GM21576 (cell line): ENCODE data around the gene CYBA.

ENCODE experiments used
- ATAC-seq: cut with Tn5 transposase; IDR thresholded peaks from one replicate; pipeline ENCODE4 v1.9.1; 2021; ENCODE audit warnings: mild to moderate bottlenecking, moderate library complexity; ENCODE audit not compliant: unreplicated experiment

CYBA gene

GRCh38 chr16:88647178-88648070, 3.4 kb downstream of the CYBA start:
- ATAC-seq: no peak

GRCh38 chr16:88646345-88647034, 4.4 kb downstream of the CYBA start:
- ATAC-seq: no peak

- ATAC-seq: no peak
These were observed 4.9 kb downstream of the CYBA start for GRCh38 chr16:88645941-88646340.

DNA sequence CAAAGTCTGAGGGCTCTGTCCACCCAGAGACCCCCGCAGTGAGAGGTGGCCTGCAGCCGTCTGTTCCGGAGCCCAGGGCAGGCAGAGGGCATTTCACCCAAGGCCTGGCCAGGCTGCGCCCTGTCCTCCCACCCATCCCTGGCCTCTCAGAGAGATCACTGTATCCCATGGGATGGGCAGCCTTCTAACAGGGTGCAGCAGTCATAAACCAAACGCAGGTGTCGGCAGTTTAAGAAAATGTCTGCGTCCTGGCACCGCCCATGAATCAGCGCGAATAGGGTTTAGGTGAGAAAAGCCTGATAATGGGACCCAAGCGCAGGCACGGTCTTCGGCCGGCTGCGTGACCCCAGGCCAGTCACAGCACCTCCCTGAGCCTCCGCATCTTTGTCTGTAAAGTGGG, 5.4 kb downstream of the CYBA start:
- no peak for ATAC-seq

DNA sequence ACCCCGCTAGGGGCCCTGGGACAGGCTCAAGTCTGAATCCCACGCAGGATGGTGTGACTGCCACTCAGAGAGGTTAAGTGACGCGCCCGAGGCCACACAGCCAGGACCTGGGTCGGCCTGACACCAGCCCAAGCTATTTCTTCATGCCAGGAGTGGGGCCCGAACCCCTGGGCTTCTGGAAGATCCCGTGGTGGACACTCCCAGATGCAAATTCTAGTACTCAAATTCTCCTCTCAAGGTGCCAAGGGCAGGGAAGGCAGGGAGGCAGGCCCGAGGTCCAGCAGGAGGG, 7.3 kb downstream of the CYBA start:
- ATAC-seq: no peak

- no peak for ATAC-seq
These were observed 7.8 kb downstream of the CYBA start for GRCh38 chr16:88642881-88643643.

GRCh38 chr16:88640498-88641247, 10.2 kb downstream of the CYBA start:
- no peak for ATAC-seq

- ATAC-seq: no peak
These were observed 10.8 kb downstream of the CYBA start for GRCh38 chr16:88640039-88640495.

GRCh38 chr16:88639231-88640038, 11.4 kb downstream of the CYBA start:
- no peak for ATAC-seq

DNA sequence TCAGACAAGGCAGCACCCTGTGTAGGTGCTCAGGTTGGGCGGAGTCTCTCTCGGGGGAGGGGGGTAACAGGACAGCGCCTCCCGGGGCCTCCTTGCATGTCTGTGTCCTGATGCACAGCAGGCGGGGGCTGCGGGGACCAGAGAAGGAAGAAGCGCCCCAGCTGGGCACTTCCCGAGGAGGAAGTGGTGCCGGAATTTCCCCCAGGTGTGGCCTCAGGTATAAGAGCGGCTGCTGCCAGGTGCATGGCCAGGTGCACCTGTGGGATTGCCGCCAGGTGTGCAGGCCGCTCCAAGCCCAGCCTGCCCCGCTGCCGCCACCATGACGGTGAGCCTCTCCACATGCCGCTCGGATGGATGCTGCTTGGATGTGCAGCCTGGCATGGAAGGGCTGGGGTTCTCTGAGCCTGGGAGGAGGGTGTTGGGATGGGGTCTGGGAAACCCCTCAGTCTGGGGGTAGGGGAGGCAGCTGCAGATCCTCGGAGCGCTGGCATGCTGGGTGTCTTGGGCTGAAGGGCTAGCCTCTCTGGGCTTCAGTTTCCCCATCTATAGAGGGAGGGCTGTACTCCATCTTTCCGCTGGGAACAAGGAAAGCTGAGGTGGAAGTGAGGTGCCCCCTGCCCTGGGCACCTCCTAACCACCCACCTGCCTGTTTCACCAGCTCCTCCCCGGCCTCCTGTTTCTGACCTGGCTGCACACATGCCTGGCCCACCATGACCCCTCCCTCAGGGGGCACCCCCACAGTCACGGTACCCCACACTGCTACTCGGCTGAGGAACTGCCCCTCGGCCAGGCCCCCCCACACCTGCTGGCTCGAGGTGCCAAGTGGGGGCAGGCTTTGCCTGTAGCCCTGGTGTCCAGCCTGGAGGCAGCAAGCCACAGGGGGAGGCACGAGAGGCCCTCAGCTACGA, 12.3 kb downstream of the CYBA start, which contains the start of gene IL17C:
IL17C (plus strand) TSS at position 250 of the 908 bp plus-strand sequence; CDS start at position 320, 70 bp downstream.
- ATAC-seq: no peak

DNA sequence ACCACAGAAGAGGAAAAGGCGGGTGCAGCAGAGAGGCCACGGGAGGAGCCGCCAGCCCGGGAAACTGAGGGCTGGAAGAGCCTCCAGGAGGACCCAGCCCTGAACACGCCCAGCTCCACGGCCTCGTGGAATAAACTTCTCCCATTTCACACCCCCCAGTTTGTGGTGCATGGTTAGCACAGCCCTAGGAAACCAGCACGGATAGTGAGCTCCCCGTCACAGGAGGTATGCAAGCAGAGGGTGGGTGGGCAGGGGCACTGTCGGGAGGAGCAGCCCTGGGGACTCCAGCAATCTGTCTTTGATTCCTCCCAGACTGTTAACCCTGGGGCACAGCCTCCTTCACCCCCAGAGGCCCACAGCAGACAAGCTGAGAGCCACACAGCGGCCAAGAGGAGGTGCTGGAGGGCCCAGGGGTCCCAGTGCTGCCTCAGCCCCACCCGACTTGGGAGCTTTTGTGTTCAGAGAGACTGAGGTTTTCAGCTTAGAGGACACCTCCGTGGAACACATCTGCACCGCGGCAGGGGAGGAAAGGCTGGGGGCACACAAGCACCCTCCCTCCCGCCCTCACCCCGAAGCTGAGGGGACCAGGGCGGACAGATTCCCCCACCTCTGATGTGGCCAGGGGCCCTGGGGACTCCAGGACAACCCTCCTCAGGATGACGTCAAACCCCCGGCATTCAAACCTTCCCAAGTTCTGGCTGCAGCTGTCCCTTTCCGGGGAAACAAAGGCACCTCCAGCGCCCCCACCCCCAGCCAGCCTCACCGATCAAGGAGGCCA, 14.2 kb downstream of the CYBA start:
- no peak for ATAC-seq

GRCh38 chr16:88635671-88636319, 15.1 kb downstream of the CYBA start:
- no peak for ATAC-seq

DNA sequence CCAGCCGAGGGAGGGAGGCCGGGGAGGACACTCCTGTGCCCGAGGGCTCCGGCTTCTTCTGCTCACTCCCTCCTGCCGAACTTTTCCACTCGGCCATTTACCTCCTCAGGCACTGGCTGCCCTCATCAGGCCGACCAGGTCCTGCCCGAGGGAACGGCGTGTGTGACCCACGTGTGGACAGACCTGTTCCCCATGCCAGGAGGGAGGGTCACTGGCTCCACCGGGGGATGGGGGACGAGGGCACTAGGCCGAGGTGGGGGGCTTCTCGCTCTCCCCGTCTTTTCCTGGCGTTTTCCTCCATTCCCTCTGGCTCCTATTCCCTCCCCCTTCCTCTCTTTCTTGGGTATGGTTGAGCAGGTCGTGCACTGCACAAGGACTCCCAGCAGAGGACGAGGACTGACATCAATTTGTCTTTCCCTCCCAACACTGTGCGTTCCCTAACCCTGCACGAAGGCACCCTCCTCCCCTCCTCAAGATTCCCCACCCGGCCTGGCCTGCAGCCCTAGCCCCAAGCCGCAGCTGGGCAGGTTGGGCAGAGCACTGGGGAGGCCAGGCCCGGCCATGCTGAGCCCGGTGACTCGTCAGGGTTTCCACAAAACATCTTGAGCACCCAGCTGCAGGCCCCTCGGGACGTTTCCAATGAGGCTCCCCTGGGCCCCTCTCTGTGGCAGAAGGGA, 15.7 kb downstream of the CYBA start:
- no peak for ATAC-seq

- ATAC-seq: peak; percentile 52
These were observed 16.5 kb downstream of the CYBA start for GRCh38 chr16:88634141-88634993.

DNA sequence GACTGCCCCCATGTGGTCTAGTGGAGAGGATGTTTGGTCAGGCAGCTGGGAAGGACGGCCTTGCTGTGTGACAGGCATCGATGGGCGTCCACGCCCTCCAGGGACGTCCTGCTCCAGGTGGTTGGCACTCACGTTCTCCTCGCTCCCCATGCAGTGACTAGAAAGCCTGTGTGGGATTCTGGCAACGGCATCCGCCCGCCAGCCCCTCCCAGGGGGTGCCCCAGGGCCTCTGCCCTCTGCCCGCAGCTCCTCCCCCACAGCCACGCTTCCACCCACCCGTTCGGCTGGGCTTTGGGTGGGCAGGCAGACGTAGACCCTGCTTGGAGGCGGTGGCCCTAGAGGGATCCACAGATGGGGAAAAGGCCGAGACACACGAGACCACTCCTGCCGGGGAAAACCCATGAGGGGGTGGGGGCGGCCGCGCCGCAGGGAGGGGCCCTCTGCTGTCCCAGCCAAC, 17.1 kb downstream of the CYBA start:
- ATAC-seq: peak; percentile 31

- no peak for ATAC-seq
These were observed 18.3 kb downstream of the CYBA start for GRCh38 chr16:88632587-88632930.
